HL-60/S4 treated with phorbol 12-myristate 13-acetate at 8.2 ng/mL for 4 days and 3 days (cell line): ENCODE data around the gene FGFR4.

ENCODE experiments used
- in situ Hi-C: fragments of 300-500 bp; cut with MboI; formaldehyde crosslinking; loops from 2 replicates; pipeline ENCODE4 v1.15.0; 2022; ENCODE audit warnings: low sequenced_read_pairs

The FGFR4 gene

DNA sequence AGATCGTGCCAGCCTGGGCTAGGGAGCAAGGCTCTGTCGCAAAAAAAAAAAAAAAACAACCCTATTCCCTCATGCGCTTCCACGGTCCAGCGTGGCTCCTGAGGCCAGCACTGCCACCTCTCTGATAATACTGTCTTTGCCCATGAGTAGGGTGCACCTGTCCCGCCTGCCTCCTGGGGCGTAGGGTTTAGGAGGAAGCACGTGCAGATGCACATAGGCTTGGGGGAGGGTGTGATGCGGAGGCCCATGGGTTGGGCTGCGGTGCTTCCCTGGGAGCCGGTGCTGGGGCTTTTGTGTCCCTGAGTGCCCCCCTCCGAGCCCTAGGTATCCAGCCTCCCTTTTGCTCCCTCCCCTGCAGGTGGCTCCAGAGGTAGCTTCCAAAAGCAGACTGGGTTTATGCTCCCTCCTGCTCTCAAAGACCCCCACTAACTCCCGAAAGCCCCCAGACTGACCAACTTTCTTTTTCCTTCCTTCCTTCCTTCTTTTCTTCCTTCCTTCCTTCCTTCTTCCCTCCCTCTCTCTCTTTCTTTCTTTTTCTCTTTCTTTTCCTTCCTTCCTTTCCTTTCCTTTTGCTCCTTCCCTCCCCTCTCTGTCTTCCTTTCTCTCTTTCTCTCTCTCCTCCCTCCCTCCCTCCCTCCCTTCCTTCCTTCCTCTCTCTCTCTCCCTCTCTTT is 12.8 kb downstream of the FGFR4 start:
- in situ Hi-C loops, result loop anchor here (25.0 kb wide), 1 partner anchor 437 kb away; no protein-coding TSS in a partner anchor

GRCh38 chr5:177100714-177101121 is 14.0 kb downstream of the FGFR4 start:
- in situ Hi-C loops, result loop anchor here (25.0 kb wide), 1 partner anchor 438 kb away; no protein-coding TSS in a partner anchor

DNA sequence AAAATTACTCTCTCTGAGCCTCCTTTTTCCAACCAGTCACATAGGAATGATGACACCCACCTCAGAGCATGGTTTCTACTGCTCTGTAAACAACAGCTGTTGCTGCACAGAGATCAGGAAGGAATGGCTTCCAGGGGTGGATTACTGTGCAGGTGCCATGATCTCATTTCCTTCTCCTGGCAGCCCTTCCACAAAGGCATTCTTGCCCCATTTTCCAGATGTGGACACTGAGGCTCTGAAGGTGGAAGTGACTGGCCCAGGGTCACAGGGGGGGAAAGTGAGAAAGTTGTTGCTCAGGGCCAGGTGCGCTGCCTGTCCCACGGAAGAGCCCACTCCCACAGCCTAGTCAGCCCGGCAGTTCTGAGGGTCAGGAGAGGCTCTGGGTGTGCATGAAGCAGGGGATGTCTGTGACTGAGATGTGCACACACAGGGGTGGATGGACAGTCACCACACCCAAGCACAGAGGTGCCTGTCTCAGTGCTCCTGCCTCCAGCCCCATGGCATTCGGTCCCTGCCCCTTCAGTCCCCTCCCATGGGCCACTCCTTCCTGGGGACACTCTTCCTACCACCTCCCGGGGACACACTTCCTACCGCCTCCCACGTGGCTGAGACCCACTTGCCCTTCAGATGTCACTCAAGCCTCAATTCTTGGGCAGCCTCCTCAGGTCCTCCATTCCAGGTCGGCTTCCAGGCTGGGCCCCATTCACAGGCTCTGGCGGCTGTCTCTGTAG is 17.0 kb downstream of the FGFR4 start:
- in situ Hi-C loops, result loop anchor here (25.0 kb wide), 1 partner anchor 441 kb away; no protein-coding TSS in a partner anchor

GRCh38 chr5:177105691-177106476 is 19.2 kb downstream of the FGFR4 start:
- in situ Hi-C loops, result loop anchor here (25.0 kb wide), 1 partner anchor 444 kb away; no protein-coding TSS in a partner anchor

DNA sequence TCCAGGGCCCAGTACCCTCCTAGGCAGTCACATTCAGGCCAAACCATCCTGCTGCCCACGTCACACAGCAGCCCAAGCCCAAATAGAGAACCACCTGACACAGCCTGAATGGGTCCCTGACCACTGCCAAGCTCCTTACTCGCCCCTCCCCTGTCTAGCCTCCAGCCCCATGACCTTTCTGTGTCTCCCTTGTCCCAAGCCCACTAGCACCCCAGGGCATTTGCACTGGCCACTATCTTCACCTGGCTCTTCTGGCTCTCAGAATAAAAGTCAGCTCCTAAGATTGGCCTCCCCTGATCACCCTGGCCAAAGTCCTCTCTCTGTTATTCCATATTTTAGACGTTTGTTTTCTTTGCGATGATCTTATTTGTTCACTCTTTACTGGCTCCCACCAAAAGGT is 20.4 kb downstream of the FGFR4 start:
- in situ Hi-C loops, result loop anchor here (25.0 kb wide), 1 partner anchor 445 kb away; no protein-coding TSS in a partner anchor

- in situ Hi-C loops, result loop anchor here (25.0 kb wide), 1 partner anchor 448 kb away; no protein-coding TSS in a partner anchor
Observed at GRCh38 chr5:177109810-177110209, 23.1 kb downstream of the FGFR4 start.

DNA sequence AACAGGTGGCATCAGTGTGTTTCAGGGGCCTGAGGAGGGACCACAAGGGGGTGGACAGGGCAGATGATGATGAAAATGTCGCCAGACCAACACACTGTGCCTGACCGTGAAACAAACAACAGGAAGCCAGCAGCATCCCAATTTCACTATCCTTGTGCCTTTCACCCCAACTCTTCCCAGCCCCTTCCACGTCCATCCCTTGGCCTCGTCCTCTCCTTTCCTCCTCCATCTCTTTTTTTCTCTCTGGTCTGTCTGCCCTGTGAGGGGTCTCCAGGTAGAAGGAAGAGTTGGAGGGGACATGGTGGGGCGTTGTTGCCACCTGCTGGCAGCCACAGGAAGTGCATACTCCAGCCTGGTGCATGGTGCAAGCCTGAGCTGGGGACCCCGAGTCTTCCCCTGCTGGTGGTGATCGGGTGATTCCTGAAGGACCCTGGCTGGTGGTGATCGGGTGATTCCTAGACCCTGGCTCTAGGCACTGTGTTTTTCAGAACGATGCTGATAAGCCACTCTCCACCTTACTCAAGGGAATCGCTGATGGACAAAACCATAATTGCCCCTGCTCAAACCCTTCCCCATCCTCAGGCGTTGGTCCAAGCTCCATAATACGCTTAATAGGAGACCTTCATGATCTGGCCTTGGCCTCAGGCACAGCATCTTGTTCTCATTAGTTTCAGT is 25.1 kb downstream of the FGFR4 start:
- in situ Hi-C loops, result loop anchor here (25.0 kb wide), 1 partner anchor 450 kb away; no protein-coding TSS in a partner anchor

- in situ Hi-C loops, result loop anchor here (25.0 kb wide), 1 partner anchor 450 kb away; no protein-coding TSS in a partner anchor
Observed at GRCh38 chr5:177112589-177113220, 26.0 kb downstream of the FGFR4 start.

DNA sequence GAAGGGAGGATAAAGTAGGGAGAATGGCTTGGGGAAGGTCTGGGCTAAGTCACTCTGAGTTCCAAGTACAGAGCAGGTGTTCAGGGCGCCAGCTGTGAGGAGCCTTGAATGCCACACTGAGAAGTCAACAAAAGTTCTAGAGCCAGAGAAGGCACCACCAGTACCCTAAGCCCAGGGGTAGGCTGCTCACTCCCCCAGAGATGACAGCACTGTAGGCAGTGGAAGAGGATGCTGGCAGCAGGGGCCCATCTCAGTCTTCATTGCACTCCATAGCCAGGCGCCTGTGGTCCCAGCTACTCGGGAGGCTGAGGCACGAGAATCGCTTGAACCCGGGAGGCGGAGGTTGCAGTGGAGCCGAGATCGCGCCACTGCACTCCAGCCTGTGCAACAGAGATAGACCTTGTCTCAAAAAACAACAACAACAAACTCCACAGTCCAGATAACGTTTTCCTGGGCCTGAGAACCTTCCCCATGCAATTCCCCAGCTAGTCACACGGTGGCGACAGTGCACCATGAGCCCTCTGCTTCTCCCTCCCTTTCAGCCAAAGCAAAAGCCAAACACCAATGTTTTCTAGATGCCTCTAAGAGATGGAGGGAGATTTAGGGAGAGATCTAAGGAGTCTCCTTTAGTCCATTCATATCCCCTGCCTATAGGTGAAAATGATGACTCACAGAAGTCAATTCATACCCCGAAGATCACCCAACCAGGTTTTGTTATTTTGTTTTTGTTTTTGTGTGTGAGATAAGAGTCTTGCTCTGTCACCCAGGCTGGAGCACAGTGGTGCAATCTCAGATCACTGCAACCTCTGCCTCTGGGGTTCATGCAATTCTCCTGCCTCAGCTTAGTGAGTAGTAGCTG is 27.1 kb downstream of the FGFR4 start:
- in situ Hi-C loops, result loop anchor here (25.0 kb wide), 1 partner anchor 451 kb away; no protein-coding TSS in a partner anchor

- in situ Hi-C loops, result loop anchor here (25.0 kb wide), 1 partner anchor 455 kb away; no protein-coding TSS in a partner anchor
Observed at GRCh38 chr5:177116631-177117373, 30.1 kb downstream of the FGFR4 start.

GRCh38 chr5:177117441-177118045 is 30.8 kb downstream of the FGFR4 start:
- in situ Hi-C loops, result loop anchor here (25.0 kb wide), 1 partner anchor 455 kb away; no protein-coding TSS in a partner anchor

GRCh38 chr5:177122566-177122965 is 35.9 kb downstream of the FGFR4 start:
- in situ Hi-C loops, result loop anchor here (25.0 kb wide), 1 partner anchor 460 kb away; no protein-coding TSS in a partner anchor

GRCh38 chr5:177123789-177124485 is 37.2 kb downstream of the FGFR4 start:
- in situ Hi-C loops, result loop anchor here (25.0 kb wide), 1 partner anchor 462 kb away; no protein-coding TSS in a partner anchor

GRCh38 chr5:177124486-177124991 is 37.8 kb downstream of the FGFR4 start:
- in situ Hi-C loops, result loop anchor here (25.0 kb wide), 1 partner anchor 462 kb away; no protein-coding TSS in a partner anchor

GRCh38 chr5:177126771-177127170 is 40.1 kb downstream of the FGFR4 start:
- in situ Hi-C loops, result no loop called here

GRCh38 chr5:177128551-177128981 is 41.9 kb downstream of the FGFR4 start:
- in situ Hi-C loops, result no loop called here
